Measurements from ENCODE around the gene ATF7. TPM values are rescaled to one million over a fixed set of nuclear protein-coding genes. Genes with fewer than 3 reads are reported as not detected.
A peak's percentile ranks its signal among the peaks of the same experiment; 100 is the strongest.

Gene ATF7
- total RNA-seq, 4 donors from 2014 or later: 12.5 to 28.0 (median 20.6) TPM

- TF ChIP-seq CTCF (IDR thresholded peaks at IDR 0.05): no peak
- no peak for TF ChIP-seq POLR2A (IDR thresholded peaks at IDR 0.05)
- no peak overlapping the region for H3K27ac ChIP-seq
- H3K4me1 ChIP-seq: peaks cover 5 to 64% (median 30%) of the 10 kb centered on the region in 3 donors
- H3K9me3 ChIP-seq: no peaks in the 10 kb centered on the region
- WGBS, 2 donors: 52 to 79% methylated on average over 1 to 2 of the region's 2 CpGs
- no peak overlapping the region for H3K4me3 ChIP-seq
- no peak for DNase-seq
- intact Hi-C loops (cut with DNase I): no loop called here
- H3K36me3 ChIP-seq: no peaks in the 10 kb centered on the region
- H3K27me3 ChIP-seq: no peaks in the 10 kb centered on the region
These were observed 62.6 kb downstream of the ATF7 start for GRCh38 chr12:53563452-53564028.

GRCh38 chr12:53561590-53561953, 64.6 kb downstream of the ATF7 start:
- intact Hi-C loops (cut with DNase I): no loop called here
- no peaks in the 10 kb centered on the region for H3K9me3 ChIP-seq
- no peaks in the 10 kb centered on the region for H3K36me3 ChIP-seq
- peaks cover 5 to 76% (median 29%) of the 10 kb centered on the region in 3 donors for H3K4me1 ChIP-seq
- WGBS, 2 donors: 26 to 38% methylated on average over 1 of the region's 1 CpG
- no peak overlapping the region for H3K4me3 ChIP-seq
- H3K27me3 ChIP-seq: no peaks in the 10 kb centered on the region
- peak overlapping the region in 2 of 4 donors; percentile 56 to 64 for H3K27ac ChIP-seq
- no peak for TF ChIP-seq POLR2A (IDR thresholded peaks at IDR 0.05)
- no peak for DNase-seq

GRCh38 chr12:53560912-53561589, 65.1 kb downstream of the ATF7 start:
- TF ChIP-seq CTCF (IDR thresholded peaks at IDR 0.05): no peak
- no peak for TF ChIP-seq POLR2A (IDR thresholded peaks at IDR 0.05)
- no peak for DNase-seq
- peaks cover 5 to 71% (median 29%) of the 10 kb centered on the region in 3 donors for H3K4me1 ChIP-seq
- H3K4me3 ChIP-seq: no peak overlapping the region
- peak overlapping the region in 2 of 4 donors; percentile 7 to 64 for H3K27ac ChIP-seq
- H3K9me3 ChIP-seq: no peaks in the 10 kb centered on the region
- H3K27me3 ChIP-seq: no peaks in the 10 kb centered on the region
- intact Hi-C loops (cut with DNase I): no loop called here
- WGBS, 2 donors: 82 to 84% methylated on average over 1 to 2 of the region's 2 CpGs
- H3K36me3 ChIP-seq: no peaks in the 10 kb centered on the region

- Histone ChIP-seq H3K27me3 (no peaks in the 10 kb centered on the region), H3K36me3 (no peaks in the 10 kb centered on the region), H3K4me3 (no peak overlapping the region), H3K27ac (peak overlapping the region in 2 of 4 donors; percentile 7 to 64), H3K9me3 (no peaks in the 10 kb centered on the region), H3K4me1 (peaks cover 5 to 64% (median 29%) of the 10 kb centered on the region in 3 donors)
- WGBS, 2 donors: 66 to 75% methylated on average over 6 of the region's 6 CpGs
- TF ChIP-seq CTCF (IDR thresholded peaks at IDR 0.05): no peak
- no peak for TF ChIP-seq POLR2A (IDR thresholded peaks at IDR 0.05)
- intact Hi-C loops (cut with DNase I): no loop called here
- no peak for DNase-seq
These were observed 65.8 kb downstream of the ATF7 start for GRCh38 chr12:53560351-53560750.

GRCh38 chr12:53558631-53559030, 67.6 kb downstream of the ATF7 start:
- TF ChIP-seq POLR2A (IDR thresholded peaks at IDR 0.05) (no peak), CTCF (IDR thresholded peaks at IDR 0.05) (no peak)
- WGBS, 2 donors: 93% methylated on average over 1 of the region's 1 CpG
- H3K27me3 ChIP-seq: no peaks in the 10 kb centered on the region
- H3K27ac ChIP-seq: no peak overlapping the region
- H3K9me3 ChIP-seq: no peaks in the 10 kb centered on the region
- intact Hi-C loops (cut with DNase I): loop anchor here (10.0 kb wide), 1 partner anchor 46 kb away; no protein-coding TSS in a partner anchor
- H3K4me3 ChIP-seq: no peak overlapping the region
- no peaks in the 10 kb centered on the region for H3K36me3 ChIP-seq
- peaks cover 5 to 53% (median 21%) of the 10 kb centered on the region in 3 donors for H3K4me1 ChIP-seq
- DNase-seq: no peak

Data from esophagus squamous epithelium (tissue), 5 donors.